H1 (cell line): ENCODE measurements around the gene FIG4. TPM values are rescaled to one million over a fixed set of nuclear protein-coding genes. Genes with fewer than 3 reads are reported as not detected.

Experiments
- CTCF ChIA-PET: fragments of 300-600 bp; sonication (Branson Sonifier 250); formaldehyde crosslinking; loops from one replicate; lab custom pipeline; 2021; ENCODE audit not compliant: partially characterized antibody; lab: Charles Lee
- POLR2A ChIA-PET: fragments of 300-600 bp; sonication (Branson Sonifier 250); formaldehyde crosslinking; loops from one replicate; lab custom pipeline; 2021; ENCODE audit warnings: inconsistent platforms; ENCODE audit not compliant: partially characterized antibody; lab: Charles Lee
- DNase-seq, 2 experiments: peaks; one replicate each; pipeline versions ENCODE4 v3.0.0 to v3.0.0-alpha.2; 2010 to 2022; ENCODE audit warnings: low spot score in 2 of 2, low read depth in 1 of 2, mixed read lengths in 1 of 2
- FAIRE-seq: peaks from 2 replicates; lab custom pipeline; 2011; peaks lifted over from hg19 to GRCh38; lab: Jason Lieb, UNC
- H2AFZ ChIP-seq: 2 replicates; pipeline ENCODE4 v1.8.1; 2012; ENCODE audit warnings: low read length, inconsistent platforms
- H2AK5ac ChIP-seq: 2 replicates; pipeline ENCODE4 v1.6.1; 2013; ENCODE audit warnings: low read depth, low read length
- H2BK120ac ChIP-seq: replicated peaks from 2 replicates; pipeline ENCODE3; 2013; ENCODE audit warnings: low read depth, low read length, inconsistent platforms
- H2BK12ac ChIP-seq: 2 replicates; pipeline ENCODE4 v1.6.1; 2013; ENCODE audit warnings: low read depth, low read length
- H2BK15ac ChIP-seq: 2 replicates; pipeline ENCODE4 v1.6.1; 2013; ENCODE audit warnings: low read length
- H2BK20ac ChIP-seq: 2 replicates; pipeline ENCODE4 v1.6.1; 2013; ENCODE audit warnings: low read length
- H2BK5ac ChIP-seq: 2 replicates; pipeline ENCODE4 v1.6.1; 2013; ENCODE audit warnings: low read depth, low read length
- H3K14ac ChIP-seq: 2 replicates; pipeline ENCODE4 v1.6.1; 2013; ENCODE audit warnings: inconsistent platforms; ENCODE audit not compliant: insufficient read length
- H3K18ac ChIP-seq: 2 replicates; pipeline ENCODE4 v1.6.1; 2013; ENCODE audit warnings: low read length; ENCODE audit errors: extremely low read depth
- H3K23ac ChIP-seq: 2 replicates; pipeline ENCODE4 v1.6.1; 2013; ENCODE audit warnings: inconsistent platforms; ENCODE audit not compliant: insufficient read length
- H3K23me2 ChIP-seq: 2 replicates; pipeline ENCODE4 v1.6.1; 2013; ENCODE audit warnings: low read depth, low read length
- H3K27ac ChIP-seq: 2 replicates; pipeline ENCODE4 v1.6.1; 2011; ENCODE audit warnings: low read depth, low read length, inconsistent platforms
- H3K27me3 ChIP-seq, 4 experiments: replicated peaks in 1 of 4; 1 replicate in 1 of 4; 2 replicates in 3 of 4; pipeline versions ENCODE4 v1.6.1 to v1.8.1; 2011 to 2013; ENCODE audit warnings: low read length in 3 of 4, mild to moderate bottlenecking in 3 of 4, inconsistent platforms in 2 of 4, mixed read lengths in 2 of 4, moderate library complexity in 1 of 4; ENCODE audit not compliant: control insufficient read depth in 3 of 4, insufficient read depth in 3 of 4; ENCODE audit errors: extremely low read depth in 1 of 4
- H3K36me3 ChIP-seq, 4 experiments: 2 replicates each; pipeline versions ENCODE4 v1.6.1 to v1.8.1; 2011 to 2013; ENCODE audit warnings: mild to moderate bottlenecking in 4 of 4, low read length in 3 of 4, moderate library complexity in 2 of 4, control low read depth in 1 of 4, inconsistent platforms in 1 of 4; ENCODE audit not compliant: insufficient read depth in 4 of 4, control insufficient read depth in 2 of 4
- H3K4ac ChIP-seq: replicated peaks from 2 replicates; pipeline ENCODE3; 2013; ENCODE audit warnings: low read length, low read depth, mixed read lengths, inconsistent platforms; ENCODE audit not compliant: insufficient read length
- H3K4me1 ChIP-seq, 4 experiments: replicated peaks in 1 of 4; 1 replicate in 1 of 4; 2 replicates in 3 of 4; pipeline versions ENCODE4 v1.6.1 to v1.8.1; 2011 to 2013; ENCODE audit warnings: low read length in 3 of 4, inconsistent platforms in 2 of 4, mixed read lengths in 1 of 4; ENCODE audit not compliant: insufficient read depth in 4 of 4, control insufficient read depth in 3 of 4
- H3K4me2 ChIP-seq, 2 experiments: 2 replicates each; pipeline versions ENCODE4 v1.6.1 to v1.8.1; 2011 to 2013; ENCODE audit warnings: low read depth in 2 of 2, low read length in 2 of 2, control low read depth in 1 of 2, inconsistent platforms in 1 of 2, mild to moderate bottlenecking in 1 of 2; ENCODE audit not compliant: insufficient read depth in 1 of 2
- H3K4me3 ChIP-seq, 4 experiments: fragments of 200-600, 300-600 bp in 1 of 4; sonication (generic), shearing (Covaris generic), sonication (Bioruptor Twin) in 1 of 4; 2 replicates each; pipeline versions ENCODE4 v1.5.1 to v1.8.1; 2011 to 2016; ENCODE audit warnings: low read length in 4 of 4, low read depth in 3 of 4, control low read depth in 2 of 4, inconsistent platforms in 2 of 4, mild to moderate bottlenecking in 2 of 4, mixed read lengths in 1 of 4, moderate library complexity in 1 of 4; ENCODE audit not compliant: insufficient read depth in 2 of 4; ENCODE audit errors: extremely low read depth in 1 of 4
- H3K56ac ChIP-seq: replicated peaks from 2 replicates; pipeline ENCODE3; 2013; ENCODE audit warnings: low read depth, mild to moderate bottlenecking, mixed read lengths, low read length, inconsistent platforms; ENCODE audit not compliant: insufficient read length
- H3K79me1 ChIP-seq: 2 replicates; pipeline ENCODE4 v1.6.1; 2013; ENCODE audit warnings: low read depth, low read length, control low read depth
- H3K79me2 ChIP-seq, 2 experiments: 2 replicates each; pipeline versions ENCODE4 v1.6.1 to v1.8.1; 2012 to 2013; ENCODE audit warnings: low read length in 2 of 2, mild to moderate bottlenecking in 2 of 2, inconsistent platforms in 1 of 2; ENCODE audit not compliant: insufficient read depth in 2 of 2, control insufficient read depth in 1 of 2
- H3K9ac ChIP-seq, 4 experiments: replicated peaks in 1 of 4; 1 replicate in 1 of 4; 2 replicates in 3 of 4; pipeline versions ENCODE4 v1.6.1 to v1.8.1; 2011 to 2013; ENCODE audit warnings: low read depth in 3 of 4, low read length in 3 of 4, control low read depth in 2 of 4, mild to moderate bottlenecking in 2 of 4, moderate library complexity in 2 of 4, inconsistent platforms in 1 of 4; ENCODE audit errors: extremely low read depth in 1 of 4
- H3K9me3 ChIP-seq, 2 experiments: 2 replicates each; pipeline versions ENCODE4 v1.6.1 to v1.8.1; 2012 to 2013; ENCODE audit warnings: mild to moderate bottlenecking in 2 of 2, moderate library complexity in 2 of 2, control low read depth in 1 of 2, inconsistent platforms in 1 of 2, low read depth in 1 of 2, low read length in 1 of 2, mixed read lengths in 1 of 2; ENCODE audit not compliant: insufficient read depth in 2 of 2
- H4K20me1 ChIP-seq, 2 experiments: replicated peaks in 1 of 2; 2 replicates each; pipeline versions ENCODE3 to v1.8.1; 2011 to 2013; ENCODE audit warnings: inconsistent platforms in 2 of 2, low read length in 2 of 2, mild to moderate bottlenecking in 1 of 2; ENCODE audit not compliant: insufficient read depth in 2 of 2, control insufficient read depth in 1 of 2
- H4K5ac ChIP-seq: 2 replicates; pipeline ENCODE4 v1.6.1; 2013; ENCODE audit warnings: low read length, low read depth, mixed read lengths, inconsistent platforms; ENCODE audit not compliant: insufficient read length
- H4K8ac ChIP-seq: 2 replicates; pipeline ENCODE4 v1.8.0; 2013; ENCODE audit warnings: mild to moderate bottlenecking, moderate library complexity, low read length, inconsistent platforms; ENCODE audit not compliant: insufficient read depth; ENCODE audit errors: extremely low read depth
- H4K91ac ChIP-seq: replicated peaks from 2 replicates; pipeline ENCODE3; 2013; ENCODE audit warnings: low read length, mixed read lengths, inconsistent platforms; ENCODE audit not compliant: insufficient read length
- ASH2L ChIP-seq: fragments of 200-600, 300-600 bp; sonication (generic); IDR thresholded peaks from one replicate; pipeline ENCODE4 v1.7.1; 2017; ENCODE audit warnings: low read length
- ATF3 ChIP-seq: IDR thresholded peaks from 2 replicates; pipeline ENCODE4 v1.6.1; 2011; ENCODE audit warnings: low read depth, mild to moderate bottlenecking, low read length; ENCODE audit not compliant: insufficient read depth
- BACH1 ChIP-seq: IDR thresholded peaks from 2 replicates; pipeline ENCODE4 v1.6.1; 2012; ENCODE audit warnings: low read length, improper control_type of control experiment
- CHD2 ChIP-seq: IDR thresholded peaks from 2 replicates; pipeline ENCODE4 v1.6.1; 2012; ENCODE audit warnings: low read length, improper control_type of control experiment
- EP300 ChIP-seq, 2 experiments: IDR thresholded peaks; 1 replicate in 1 of 2; 2 replicates in 1 of 2; pipeline ENCODE4 v1.6.1; 2011 to 2012; ENCODE audit warnings: low read depth in 2 of 2, low read length in 2 of 2, mild to moderate bottlenecking in 2 of 2, borderline replicate concordance in 1 of 2, inconsistent platforms in 1 of 2, moderate library complexity in 1 of 2
- MAFK ChIP-seq: IDR thresholded peaks from 2 replicates; pipeline ENCODE4 v1.6.1; 2012; ENCODE audit warnings: low read depth, mild to moderate bottlenecking, improper control_type of control experiment, low read length
- POLR2A ChIP-seq, 2 experiments: IDR thresholded peaks; 1 replicate in 1 of 2; 2 replicates in 1 of 2; pipeline ENCODE4 v1.6.1; 2011; ENCODE audit warnings: low read depth in 2 of 2, low read length in 2 of 2, mild to moderate bottlenecking in 2 of 2; ENCODE audit errors: control extremely low read depth in 1 of 2
- POU5F1 ChIP-seq: IDR thresholded peaks from 2 replicates; pipeline ENCODE4 v1.6.1; 2011; ENCODE audit warnings: low read depth, mild to moderate bottlenecking, low read length, moderate library complexity
- RNF2 ChIP-seq: fragments of 200-900, 300-1000 bp; sonication (generic); IDR thresholded peaks from 2 replicates; pipeline ENCODE4 v1.7.1; 2016; ENCODE audit warnings: borderline replicate concordance, low read depth, mild to moderate bottlenecking, antibody characterized with exemption, low read length; ENCODE audit not compliant: poor library complexity, severe bottlenecking; ENCODE audit errors: missing control alignments
- SIRT6 ChIP-seq: IDR thresholded peaks from one replicate; pipeline ENCODE4 v1.7.1; 2012; ENCODE audit warnings: low read length, inconsistent platforms
- SIX5 ChIP-seq: IDR thresholded peaks from 2 replicates; pipeline ENCODE4 v1.6.1; 2011; ENCODE audit warnings: mild to moderate bottlenecking, low read depth, low read length
- WGBS, 2 experiments: shearing (Covaris generic) in 1 of 2; methylation state at CpG; one replicate each; pipeline versions ENCODE4 v1.1.6 to v1.1.7; 2013 to 2015; ENCODE audit warnings: low lambda C conversion rate in 2 of 2, mixed read lengths in 2 of 2, inconsistent platforms in 1 of 2, low coverage in 1 of 2, missing lambda C conversion rate in 1 of 2; ENCODE audit not compliant: insufficient replicate concordance in 2 of 2, insufficient coverage in 1 of 2, insufficient read length in 1 of 2; ENCODE audit errors: extremely low coverage in 1 of 2, missing lambda C conversion rate in 1 of 2; 5-methylcytosine and 5-hydroxymethylcytosine counted together
- polyA plus RNA-seq, 7 experiments: library from polyadenylated mRNA; depleted of rRNA in 3 of 7; stranded (reverse) in 5 of 7; unstranded in 2 of 7; fragments of >200 nt in 5 of 7; fragments of 200-250 nt in 2 of 7; gene quantifications; 1 replicate in 5 of 7; 2 replicates in 1 of 7; 4 replicates in 1 of 7; pipeline versions ENCODE4 v1.2.1 to v1.2.3, GENCODE V29; 2011 to 2013; ENCODE audit warnings: missing spikeins in 2 of 7, mixed read lengths in 2 of 7
- total RNA-seq: library from RNA; stranded (reverse); fragmentation: NEBNext Ultra II Directional; extraction: Animal tissue kit (Norgen Biotek cat#: 25700); gene quantifications from 2 replicates; pipeline ENCODE4 v1.2.1, GENCODE V29; 2021
- TF ChIP-seq, protein P1 (sequence below): IDR thresholded peaks from 2 replicates; pipeline ENCODE4 v1.6.1; 2012; ENCODE audit warnings: inconsistent platforms

Gene FIG4
- total and polyA plus RNA-seq, 2 of the 8 experiments (the other 6 are each of a cell fraction or from before 2014, with no cell fraction given) = 11.8 to 21.9 TPM

- DNase-seq (no peak), FAIRE-seq (no peak)
- Histone ChIP-seq H4K5ac (no peak overlapping the region), H2BK120ac (no peak overlapping the region), H3K56ac (no peak overlapping the region), H2AFZ (no peak overlapping the region), H3K9me3 (no peaks in the 10 kb centered on the region; a peak in 1 of 4 replicates), H3K79me2 (0 out of 4 replicates have a peak, but pooled peaks cover 0 to 3% of the 10 kb centered on the region in 2 experiments), H4K91ac (no peak overlapping the region), H2BK15ac (no peak overlapping the region), H3K4me2 (no peak overlapping the region), H3K9ac (no peak overlapping the region), H3K36me3 (peaks cover 0 to 4% (median 0%) of the 10 kb centered on the region in 4 experiments; a peak in 2 of 8 replicates), H3K14ac (no peak overlapping the region), H3K23me2 (no peaks in the 10 kb centered on the region; the same call in 1 of the 2 replicates), H3K4ac (no peak overlapping the region), H4K20me1 (no peaks in the 10 kb centered on the region), H3K18ac (no peak overlapping the region), H3K4me1 (peaks cover 0 to 5% (median 3%) of the 10 kb centered on the region in 4 experiments; a peak in 5 of 7 replicates), H2AK5ac (no peak overlapping the region), H3K27ac (no peak overlapping the region), H4K8ac (no peak overlapping the region), H2BK5ac (no peak overlapping the region), H3K27me3 (no peaks in the 10 kb centered on the region), H3K4me3 (no peak overlapping the region), H3K79me1 (0 out of 2 replicates have a peak, but pooled peaks cover 3% of the 10 kb centered on the region), H2BK12ac (no peak overlapping the region), H2BK20ac (no peak overlapping the region), H3K23ac (no peak overlapping the region)
- ChIA-PET CTCF (interaction anchor here (0.9 to 7.8 kb wide), 15 partner anchors 9 to 361 kb away, joined by 3 to 129 read pairs (median 5); partner anchors contain the start of genes AK9 and FIG4), POLR2A (interaction anchor here (1.0 kb wide), 1 partner anchor 10 kb away, joined by 4 read pairs; the partner anchor contains the start of genes AK9 and FIG4)
- TF ChIP-seq MAFK = no peak
- TF ChIP-seq RNF2 = no peak
- no peak for TF ChIP-seq BACH1
- TF ChIP-seq SIX5 = no peak
- TF ChIP-seq POLR2A (IDR thresholded peaks at IDR 0.05; ENCODE audit: control extremely low read depth in 1 of 2, low read depth in 2 of 2, low read length in 2 of 2) = no peak
- TF ChIP-seq, protein P1, sequence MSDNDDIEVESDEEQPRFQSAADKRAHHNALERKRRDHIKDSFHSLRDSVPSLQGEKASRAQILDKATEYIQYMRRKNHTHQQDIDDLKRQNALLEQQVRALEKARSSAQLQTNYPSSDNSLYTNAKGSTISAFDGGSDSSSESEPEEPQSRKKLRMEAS = no peak
- no peak for TF ChIP-seq POU5F1
- no peak for TF ChIP-seq EP300 (IDR thresholded peaks at IDR 0.05; ENCODE audit: borderline replicate concordance in 1 of 2, low read depth in 2 of 2, low read length in 2 of 2)
- no peak for TF ChIP-seq ASH2L
- no peak for TF ChIP-seq SIRT6
- no peak for TF ChIP-seq CHD2
- no peak for TF ChIP-seq ATF3
- 86% methylated on average over 4 of the region's 4 CpGs; no CpG with 5 or more reads in 1 of the 2 experiments for WGBS, 2 experiments
Measured at GRCh38 chr6:109701221-109701620, 10.1 kb downstream of the FIG4 start.
